Activated gamma-delta T cell (primary cell): ENCODE data around the gene THOC6.
"Not testable (repeated sequence)": the region's sequence is repeated elsewhere in the genome, so short reads cannot be mapped to it uniquely, and the experiment has no call there.

ENCODE experiments used
- DNase-seq: peaks from one replicate; lab custom pipeline; 2025; lab: John Stamatoyannopoulos, UW

Gene THOC6

DNA sequence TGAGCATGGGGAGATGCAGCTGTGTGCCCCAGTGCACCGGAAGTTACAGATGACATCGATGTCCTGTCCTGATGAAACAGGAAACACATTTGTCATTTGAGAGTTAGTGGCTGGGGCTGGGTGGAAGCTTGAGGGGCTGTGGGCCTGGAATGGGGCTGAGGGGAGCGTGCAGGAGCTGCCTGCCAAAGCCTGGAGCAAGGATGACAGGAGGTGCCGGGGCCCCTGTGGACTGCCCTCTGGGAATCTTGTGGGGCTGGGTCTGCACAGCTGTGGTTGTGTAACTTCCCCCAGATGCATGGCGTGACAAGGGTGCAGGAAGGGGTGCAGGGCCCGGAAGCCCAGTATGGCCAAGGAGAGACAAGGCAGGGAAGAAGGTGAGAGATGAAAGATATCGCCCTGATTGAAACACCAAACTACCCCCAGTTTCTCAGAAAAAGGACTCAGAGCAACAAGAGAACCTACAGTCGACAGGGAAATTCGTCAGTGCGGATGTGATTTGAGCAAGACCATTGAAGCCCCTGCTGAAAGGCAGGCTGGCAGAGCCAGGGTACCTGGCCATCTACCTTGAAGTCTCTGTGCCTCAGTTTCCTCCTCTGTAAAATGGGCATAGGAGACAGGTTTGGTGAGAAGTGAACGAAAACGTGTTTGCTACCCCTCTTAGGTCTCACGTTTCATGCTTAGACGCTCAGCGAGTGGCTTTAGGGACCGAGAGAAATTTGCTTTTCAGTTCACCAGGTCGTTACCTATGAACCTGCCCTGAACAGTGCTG, 31.3 kb downstream of the THOC6 start:
- no peak for DNase-seq

DNA sequence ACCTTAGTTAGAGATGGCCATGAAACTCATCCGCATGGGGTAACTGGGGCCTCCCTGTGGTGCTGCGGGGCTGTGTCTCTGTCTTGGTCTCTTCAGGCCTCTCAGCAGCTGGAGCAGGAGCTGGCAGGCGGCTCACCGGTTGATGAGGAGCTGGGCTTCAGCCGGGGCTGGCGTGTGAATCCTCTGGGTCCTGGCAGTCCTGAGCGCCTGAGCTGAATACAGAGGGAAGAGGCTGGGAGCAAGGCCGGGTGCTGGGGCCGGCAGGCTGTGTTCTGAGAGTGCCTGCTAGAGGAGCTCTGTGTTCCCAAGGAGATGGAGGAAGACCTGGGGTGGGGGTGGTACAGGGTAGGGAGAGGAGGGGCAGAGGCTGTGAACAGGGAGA, 31.9 kb downstream of the THOC6 start:
- not testable (repeated sequence) for DNase-seq

DNA sequence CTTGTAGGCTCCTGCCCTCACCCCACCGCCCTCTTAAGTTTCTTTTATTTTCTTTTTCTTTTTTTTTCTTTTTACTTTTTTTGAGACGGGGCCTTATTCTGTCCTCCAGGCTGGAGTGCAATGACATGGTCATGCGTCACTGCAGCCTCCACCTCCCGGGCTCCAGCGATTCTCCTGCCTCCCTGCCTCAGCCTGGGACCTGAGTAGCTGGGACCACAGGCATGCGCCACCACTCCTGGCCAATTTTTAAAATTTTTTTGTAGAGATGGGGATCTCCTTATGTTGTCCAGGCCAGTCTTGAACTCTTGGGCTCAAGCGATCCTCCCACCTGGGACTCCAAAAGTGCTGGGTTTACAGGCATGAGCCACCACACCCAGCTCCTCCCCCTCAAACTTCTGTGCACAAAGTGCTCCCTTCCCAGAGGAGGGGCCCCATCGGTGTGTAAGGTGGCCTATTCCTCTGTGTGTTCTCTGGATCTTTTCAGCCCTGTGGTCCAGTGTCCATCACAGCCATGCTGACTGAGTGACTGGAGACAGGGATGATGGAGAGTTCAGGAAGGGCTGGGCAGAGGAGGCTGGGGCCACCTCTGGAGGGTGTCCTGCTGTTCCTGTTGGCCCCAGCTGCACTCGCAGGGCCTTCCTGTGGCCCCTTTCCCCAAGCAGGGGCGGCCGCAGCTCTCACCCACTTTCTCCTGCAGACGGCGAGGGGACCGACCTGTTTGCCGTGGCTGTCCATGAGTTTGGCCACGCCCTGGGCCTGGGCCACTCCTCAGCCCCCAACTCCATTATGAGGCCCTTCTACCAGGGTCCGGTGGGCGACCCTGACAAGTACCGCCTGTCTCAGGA, 32.7 kb downstream of the THOC6 start:
- DNase-seq: no peak

DNA sequence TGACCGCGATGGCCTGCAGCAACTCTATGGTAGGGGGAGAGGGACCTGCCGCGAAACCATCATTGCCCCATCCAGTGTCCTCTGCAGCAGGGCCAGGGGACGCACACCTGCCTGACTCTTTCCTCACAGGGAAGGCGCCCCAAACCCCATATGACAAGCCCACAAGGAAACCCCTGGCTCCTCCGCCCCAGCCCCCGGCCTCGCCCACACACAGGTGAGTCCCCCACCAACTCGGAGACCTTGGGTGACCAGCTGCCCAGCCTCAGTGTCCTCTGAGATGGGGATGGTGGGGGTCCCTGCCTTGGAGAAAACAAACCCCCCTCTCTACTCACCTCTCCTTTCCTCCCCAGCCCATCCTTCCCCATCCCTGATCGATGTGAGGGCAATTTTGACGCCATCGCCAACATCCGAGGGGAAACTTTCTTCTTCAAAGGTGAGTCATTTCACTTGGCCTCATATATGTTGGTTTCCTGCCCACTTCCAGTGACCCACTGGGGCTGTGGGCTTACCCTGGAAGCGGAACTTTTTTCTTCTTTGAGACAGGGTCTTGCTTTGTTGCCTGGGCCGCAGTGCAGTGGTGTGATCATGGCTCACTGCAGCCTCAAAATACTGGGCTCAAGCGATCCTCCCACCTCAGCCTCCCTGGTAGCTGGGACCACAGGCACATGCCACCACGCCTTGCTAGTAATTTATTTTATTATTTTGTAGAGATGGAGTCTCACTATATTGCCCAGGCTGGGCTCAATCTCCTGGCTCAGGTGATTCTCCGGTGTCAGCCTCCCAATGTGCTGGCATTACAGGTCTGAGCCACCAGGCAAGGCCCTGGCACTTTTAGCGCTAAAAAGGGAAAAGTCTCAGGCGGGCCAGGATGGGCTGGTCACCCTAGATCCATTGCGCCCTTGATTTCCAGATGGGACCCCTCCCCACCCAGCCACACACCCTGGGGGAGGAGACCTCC, 33.6 kb downstream of the THOC6 start:
- DNase-seq: no peak

DNA sequence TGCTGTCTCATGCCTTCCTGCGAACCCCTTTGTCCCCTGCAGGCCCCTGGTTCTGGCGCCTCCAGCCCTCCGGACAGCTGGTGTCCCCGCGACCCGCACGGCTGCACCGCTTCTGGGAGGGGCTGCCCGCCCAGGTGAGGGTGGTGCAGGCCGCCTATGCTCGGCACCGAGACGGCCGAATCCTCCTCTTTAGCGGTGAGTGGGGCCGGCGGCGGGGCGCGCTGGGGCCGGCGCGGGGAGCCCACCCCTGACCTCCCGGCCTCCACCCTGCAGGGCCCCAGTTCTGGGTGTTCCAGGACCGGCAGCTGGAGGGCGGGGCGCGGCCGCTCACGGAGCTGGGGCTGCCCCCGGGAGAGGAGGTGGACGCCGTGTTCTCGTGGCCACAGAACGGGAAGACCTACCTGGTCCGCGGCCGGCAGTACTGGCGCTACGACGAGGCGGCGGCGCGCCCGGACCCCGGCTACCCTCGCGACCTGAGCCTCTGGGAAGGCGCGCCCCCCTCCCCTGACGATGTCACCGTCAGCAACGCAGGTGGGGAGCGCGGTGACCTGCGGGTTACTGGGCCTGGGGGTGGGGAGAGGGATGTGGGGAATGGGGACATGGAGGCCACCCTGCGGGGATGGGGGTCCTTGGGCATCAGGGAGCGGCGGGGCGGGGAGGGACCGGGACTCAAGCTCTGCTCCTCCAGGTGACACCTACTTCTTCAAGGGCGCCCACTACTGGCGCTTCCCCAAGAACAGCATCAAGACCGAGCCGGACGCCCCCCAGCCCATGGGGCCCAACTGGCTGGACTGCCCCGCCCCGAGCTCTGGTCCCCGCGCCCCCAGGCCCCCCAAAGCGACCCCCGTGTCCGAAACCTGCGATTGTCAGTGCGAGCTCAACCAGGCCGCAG, 34.5 kb downstream of the THOC6 start:
- DNase-seq: no peak

DNA sequence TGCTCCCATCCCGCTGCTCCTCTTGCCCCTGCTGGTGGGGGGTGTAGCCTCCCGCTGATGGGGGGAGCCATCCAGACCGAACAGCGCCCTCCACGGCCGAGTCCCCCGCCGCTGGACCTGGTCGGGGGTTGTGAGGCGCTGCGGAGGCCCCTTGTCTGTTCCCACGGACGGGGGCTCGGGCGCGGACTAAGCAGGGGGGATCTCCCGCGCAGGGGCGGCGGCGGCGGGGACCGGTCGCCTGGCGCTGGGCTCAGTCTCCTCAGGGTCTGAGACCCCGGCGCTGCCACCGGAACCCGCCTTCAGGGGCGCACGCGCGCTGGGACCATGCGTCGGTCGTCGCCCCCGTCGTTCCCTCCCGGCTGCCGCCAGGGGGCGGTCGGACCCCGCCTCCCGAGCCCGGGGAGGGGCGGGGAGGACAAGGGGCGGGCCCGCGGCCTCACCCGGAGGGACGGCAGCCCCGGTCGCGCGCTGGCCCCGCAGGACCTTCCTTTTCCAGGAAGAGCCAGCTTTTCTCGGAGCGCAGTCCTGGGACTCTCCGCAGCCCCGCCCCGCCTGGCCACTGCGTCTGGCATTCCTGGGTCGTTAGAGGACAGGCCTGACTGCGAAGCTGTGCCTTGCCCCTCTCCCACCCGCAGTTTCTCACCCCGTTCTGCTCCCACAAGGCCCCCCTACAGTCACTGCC, 35.3 kb downstream of the THOC6 start:
- peak; percentile 81 for DNase-seq

DNA sequence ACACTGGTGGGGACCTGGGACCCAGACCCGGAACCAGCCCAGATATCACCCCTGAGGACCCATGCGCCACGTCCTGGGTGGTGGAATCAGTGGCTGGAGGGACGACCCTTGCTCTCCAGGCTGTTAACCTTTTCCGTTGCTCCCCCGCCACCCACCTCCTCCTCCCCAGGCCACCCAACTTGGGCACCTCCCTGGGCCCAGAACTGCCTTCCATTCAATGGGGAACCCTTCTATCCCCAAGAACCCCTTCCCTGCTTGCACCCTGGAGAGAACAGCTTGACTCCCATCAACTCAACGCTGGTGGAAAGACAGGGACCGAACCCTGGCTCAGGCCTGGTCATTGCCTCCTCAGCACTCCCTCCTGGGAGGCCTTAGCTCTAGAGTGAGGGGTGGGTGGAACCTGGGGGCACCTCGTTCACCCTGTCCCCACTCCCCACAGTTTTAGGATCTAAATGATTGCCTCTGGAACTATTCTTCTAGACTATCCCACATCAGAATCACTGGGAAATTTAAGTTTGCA, 35.9 kb downstream of the THOC6 start:
- DNase-seq: no peak

DNA sequence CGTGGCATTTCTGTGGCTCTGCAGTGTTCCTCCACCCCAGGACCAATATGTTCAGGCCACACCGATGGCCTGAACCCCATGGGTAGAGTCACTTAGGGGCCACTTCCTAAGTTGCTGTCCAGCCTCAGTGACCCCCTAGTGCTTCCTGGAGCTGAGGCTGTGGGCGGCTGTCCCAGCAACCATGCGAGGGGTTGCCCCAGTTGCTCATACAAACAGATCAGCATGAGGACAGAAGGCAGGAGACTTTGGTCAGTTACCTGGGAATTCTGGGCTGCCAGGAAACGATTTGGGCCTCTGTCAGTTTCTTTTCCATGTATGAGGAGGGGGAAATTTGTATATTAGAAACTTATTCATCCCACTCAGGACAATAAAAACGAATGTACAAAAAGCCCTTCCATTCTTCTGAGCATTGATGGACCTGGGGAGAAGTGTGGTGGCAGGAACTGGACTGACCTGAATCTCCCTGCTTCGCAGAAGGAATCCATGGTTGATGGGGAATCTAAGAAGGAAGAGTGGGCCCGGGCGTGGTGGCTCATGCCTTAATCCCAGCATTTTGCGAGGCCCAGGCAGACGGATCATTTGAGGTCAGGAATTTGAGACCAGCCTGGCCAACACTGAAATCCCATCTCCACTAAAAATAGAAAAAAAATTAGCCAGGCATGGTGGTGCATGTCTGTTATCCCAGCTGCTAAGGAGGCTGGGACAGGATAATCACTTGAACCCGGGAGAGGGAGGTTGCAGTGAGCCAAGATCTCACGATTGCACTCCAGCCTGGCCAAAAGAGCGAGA, 36.7 kb downstream of the THOC6 start:
- no peak for DNase-seq

DNA sequence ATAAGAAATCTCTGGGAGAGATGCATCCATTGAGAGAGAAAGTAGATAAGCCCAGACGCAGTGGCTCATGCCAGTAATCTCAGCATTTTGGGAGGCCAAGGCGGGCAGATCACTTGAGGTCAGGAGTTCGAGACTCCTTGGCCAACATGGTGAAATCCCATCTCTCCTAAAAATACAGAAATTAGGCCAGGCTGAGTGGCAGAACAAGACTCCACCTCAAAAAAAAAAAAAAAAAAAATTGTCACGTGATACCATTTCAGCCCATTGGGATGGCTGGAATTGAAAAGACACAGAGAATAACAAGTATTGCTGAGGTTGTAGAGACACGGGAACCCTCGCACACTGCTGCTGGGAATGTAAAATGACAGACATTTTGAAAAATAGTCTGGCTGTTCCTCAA, 38.7 kb downstream of the THOC6 start:
- no peak for DNase-seq

DNA sequence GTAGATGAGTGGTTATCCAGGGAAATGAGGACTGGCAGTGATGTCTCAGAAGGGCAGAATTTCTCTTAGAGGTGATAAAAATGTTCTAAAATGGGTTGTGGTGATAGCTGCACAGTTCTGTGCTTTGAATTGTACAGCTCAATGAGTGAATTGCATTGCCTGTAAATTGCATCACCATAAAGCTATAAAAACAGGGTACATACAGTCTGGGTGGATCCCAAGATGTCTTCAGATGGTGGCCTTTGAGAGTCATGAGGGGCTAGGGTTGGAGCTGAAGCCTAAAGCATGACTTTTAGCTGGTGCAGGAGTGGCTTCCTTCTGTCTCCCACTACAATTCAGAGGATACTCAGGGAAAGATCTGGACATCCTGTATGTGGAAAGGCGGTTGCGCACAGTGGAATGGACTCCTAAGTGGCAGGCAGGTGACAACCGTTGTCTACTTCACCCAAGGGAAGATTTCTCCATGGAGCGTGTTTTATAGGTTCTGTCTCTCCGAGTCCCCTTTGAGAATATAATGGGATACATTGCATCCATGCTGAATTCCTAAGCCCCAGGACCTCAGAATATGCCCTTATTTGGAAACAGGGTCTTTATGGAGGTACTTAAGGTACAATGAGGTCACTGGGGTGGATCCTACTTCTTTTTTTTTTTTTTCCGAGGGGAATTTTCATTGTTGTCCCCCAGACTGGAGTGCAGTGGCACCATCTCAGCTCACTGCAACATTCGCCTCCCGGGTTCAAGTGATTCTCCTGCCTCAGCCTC, 40.0 kb downstream of the THOC6 start:
- no peak for DNase-seq

DNA sequence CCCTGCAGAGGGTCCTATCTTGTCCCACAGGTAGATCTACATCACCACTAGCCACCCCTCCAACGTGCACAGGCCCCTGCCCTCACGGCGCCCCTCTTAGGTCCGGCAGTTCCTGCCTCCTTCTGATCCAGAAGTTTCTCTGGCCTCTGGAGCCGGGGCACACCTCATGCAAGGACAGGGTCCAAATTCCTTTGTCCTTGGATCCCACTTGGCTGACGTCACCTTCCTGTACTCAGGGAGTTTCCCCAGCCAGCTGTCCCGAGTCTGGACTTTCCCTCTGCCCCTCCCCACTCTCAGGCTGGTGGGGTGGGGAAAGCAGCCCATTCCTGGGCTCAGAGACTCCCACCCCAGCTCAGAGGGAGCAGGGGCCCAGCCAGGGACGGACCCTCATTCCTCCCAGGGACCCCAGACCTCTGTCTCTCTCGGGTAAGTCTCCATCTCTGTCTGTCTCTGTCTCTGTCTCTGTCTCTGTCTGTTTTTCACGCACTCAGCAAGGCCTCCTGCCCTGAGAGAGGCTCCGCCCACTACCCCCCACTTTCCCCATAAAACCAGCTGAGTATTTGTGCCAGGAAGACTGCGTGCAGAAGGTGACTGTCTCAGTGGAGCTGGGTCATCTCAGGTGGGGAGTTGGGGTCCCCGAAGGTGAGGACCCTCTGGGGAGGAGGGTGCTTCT, 41.4 kb downstream of the THOC6 start, which contains the start of gene IL32:
Gene IL32, plus strand, starts transcription at position 572 of the 673 bp plus-strand sequence. CDS start 172 bp downstream, outside the sequence.
- no peak for DNase-seq

DNA sequence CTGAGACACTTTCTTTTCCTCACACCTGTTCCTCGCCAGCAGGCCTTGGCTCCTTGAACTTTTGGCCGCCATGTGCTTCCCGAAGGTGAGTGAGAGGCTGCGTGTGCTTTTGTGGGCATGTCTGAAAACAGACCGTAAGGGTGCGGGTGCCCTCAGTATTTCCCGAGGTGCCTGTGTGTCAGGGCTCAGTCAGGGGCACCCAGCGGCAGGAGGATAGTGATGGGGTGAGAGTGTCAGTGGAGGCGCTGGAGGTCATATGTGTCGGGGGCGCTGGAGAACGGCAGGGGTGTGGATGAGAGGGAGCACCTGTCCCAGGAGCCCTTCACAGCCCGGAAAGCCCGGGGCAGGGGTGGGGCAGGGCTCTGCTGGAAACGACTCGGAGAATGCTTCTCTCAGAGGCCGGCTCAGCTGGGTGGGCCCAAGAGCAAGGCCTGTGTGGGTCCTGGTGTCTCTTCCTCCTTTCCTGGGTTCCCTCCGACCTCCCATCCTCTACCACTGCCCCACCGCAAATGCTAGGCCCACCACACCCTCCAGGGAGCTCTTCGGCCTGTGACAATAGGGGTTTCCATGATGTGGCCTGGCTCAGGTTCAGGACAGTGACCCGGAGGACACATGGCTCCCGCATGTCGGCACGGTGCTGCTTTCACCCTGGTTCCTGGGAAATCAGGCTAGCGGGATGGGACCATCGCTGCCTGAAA, 42.1 kb downstream of the THOC6 start:
- DNase-seq: no peak

DNA sequence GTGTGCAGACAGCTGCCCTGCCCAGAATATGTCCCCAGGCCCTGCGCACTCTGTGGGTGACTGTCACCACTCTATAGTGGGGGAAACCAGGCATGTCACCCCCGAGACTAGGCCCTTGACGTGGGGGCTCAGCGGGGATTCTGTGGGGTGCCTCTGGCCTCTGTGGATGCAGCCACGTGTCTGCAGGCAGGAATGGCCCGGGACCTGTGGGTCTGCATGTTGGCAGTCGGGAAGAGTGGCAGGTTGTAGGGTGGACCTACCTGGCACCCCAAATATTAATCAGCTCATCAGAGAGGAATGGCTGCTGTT, 42.6 kb downstream of the THOC6 start:
- no peak for DNase-seq

DNA sequence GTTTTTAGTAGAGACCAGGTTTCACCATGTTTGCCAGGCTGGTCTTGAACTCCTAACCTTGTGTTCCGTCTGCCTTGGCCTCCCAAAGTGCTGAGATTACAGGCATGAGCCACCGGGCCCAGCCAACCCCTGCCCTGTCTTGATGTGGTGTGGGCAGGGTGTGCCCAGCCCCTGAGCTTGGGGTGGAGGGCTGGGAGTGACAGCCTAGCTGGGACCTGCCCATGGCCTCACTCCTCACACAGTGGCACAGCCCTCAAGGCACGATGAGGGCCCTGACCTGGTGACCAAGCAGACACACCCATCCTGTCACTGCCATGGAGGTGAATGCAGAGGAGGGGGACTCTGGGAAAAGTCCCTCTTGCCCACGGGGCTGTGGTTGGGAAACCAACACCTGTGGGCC, 44.7 kb downstream of the THOC6 start:
- no peak for DNase-seq

DNA sequence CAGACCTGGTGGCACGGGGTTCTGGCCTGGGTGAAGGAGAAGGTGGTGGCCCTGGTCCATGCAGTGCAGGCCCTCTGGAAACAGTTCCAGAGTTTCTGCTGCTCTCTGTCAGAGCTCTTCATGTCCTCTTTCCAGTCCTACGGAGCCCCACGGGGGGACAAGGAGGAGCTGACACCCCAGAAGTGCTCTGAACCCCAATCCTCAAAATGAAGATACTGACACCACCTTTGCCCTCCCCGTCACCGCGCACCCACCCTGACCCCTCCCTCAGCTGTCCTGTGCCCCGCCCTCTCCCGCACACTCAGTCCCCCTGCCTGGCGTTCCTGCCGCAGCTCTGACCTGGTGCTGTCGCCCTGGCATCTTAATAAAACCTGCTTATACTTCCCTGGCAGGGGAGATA, 45.3 kb downstream of the THOC6 start:
- not testable (repeated sequence) for DNase-seq

DNA sequence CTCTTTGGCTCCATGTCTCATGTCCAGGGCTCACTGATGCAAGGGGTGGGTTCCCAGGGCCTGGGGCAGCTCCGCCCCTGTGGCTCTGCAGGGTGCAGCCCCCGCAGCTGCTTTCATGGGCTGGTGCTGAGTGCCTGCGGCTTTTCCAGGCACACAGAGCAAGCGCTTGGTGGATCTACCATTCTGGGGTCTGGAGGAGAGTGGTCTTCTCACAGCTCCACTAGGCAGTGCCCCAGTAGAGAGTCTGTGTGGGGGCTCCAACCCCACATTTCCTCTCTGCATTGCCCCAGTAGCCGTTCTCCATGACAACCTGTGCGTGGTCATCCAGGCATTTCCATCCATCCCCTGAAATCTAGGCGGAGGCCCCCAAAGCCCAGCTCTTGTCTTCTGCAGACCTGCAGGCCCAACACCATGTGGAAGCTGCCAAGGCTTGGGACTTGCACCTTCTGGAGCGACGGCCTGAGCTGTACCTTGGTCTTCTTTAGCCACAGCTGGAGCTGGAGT, 46.8 kb downstream of the THOC6 start:
- DNase-seq: no peak

DNA sequence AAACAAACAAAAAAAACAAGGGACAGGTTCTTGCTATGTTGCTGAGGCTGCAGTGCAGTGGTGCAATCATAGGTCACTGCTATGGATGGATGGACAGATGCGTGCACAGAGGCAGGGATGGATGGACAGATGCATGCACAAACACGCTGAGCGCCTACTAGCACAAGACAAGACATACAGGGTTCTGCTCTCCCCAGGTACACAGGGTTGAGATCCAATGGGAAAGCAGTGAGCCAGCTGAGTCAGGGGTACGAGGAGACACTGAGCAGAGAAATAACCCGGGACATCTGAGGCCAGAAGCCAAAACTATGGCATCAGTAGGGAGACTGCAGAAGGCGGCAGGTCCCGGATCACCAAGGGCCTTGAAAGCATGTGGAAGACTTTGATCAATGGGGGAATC, 47.8 kb downstream of the THOC6 start:
- no peak for DNase-seq
